Activated naive CD4-positive, alpha-beta T cell (primary cell): Measurements from ENCODE around the gene PPP3CA.

Experiments
- DNase-seq, 4 experiments: peaks; one replicate each; lab custom pipeline; 2025; lab: John Stamatoyannopoulos, UW

PPP3CA gene

DNA sequence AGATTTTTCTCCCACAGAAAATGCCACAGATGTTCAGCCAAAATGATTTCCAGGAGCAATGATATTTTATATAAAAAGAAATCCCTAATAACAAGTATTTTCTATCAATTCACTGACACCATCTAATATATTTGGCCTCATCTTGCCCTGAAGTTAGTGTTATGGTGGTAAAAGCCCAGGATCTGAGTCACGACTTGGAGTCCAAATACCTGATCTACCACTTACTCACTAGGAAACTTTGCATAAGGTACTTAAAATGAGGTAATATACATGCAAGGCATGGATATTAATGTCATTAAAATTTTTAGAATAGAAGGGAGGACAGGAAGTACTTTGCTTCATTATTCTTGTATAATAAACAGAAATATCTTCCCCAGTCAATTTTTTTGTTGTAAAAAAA is 16.3 kb downstream of the PPP3CA start:
- DNase-seq, result no peak

DNA sequence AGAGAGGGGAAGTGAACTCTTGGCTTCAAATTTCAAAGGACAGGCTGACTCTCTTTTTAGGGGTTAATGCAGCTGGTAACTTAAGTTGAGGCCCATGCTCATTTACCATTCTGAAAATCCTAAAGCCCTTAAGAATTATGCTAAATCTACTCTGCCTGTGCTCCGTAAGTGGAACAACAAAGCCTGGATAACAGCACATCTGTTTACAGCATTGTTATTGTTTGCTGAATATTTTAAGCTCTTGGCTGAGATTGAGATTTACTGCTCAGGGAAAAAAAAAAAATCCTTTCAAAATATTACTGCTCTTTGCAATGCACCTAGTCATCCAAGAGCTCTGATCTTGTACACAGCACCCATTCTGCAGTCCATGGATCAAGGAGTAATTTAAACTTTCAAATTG is 17.7 kb downstream of the PPP3CA start:
- no peak for DNase-seq

DNA sequence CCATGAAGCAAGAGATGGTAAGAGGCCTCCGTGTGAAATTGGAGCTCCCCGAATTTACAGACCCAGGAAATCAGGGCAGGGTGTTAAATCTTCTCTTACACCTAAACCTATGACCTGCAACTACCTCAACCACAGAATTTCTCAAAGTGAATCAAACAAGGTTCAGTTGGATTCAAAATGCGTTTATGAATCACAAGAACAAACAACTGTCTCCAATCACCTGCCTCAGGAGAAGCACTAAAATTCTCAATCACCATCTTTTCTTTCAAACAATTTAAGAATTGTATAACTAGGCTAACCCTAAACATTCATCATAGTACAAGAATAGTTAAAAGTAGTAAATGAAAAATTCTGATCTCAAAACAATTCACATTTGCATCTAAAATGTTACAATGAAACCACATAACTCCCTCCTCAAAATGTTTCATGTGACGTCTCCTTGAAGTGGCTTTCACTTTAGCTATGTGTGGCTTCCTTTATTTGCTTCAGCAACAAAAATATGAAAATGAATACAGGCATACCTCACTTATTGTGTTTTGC is 19.2 kb downstream of the PPP3CA start:
- DNase-seq, result no peak

DNA sequence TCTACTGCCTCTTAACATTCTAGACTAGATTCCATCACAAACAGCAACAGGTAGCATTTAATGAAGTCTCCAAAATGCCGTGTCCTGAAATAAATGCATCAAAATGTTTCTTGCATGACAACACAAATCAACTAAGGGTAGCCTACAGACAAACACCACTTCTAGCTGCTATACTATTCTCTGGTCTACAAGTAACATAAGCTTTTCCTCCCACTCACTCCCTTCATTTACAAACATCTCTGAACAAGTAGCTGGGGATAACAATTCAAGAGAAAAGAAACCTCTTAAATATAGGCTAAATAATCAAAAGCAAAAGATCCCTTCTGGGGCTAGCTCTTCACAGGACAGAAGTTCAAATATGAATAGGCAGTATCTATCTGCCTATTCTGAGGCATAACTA is 20.8 kb downstream of the PPP3CA start:
- no peak for DNase-seq

DNA sequence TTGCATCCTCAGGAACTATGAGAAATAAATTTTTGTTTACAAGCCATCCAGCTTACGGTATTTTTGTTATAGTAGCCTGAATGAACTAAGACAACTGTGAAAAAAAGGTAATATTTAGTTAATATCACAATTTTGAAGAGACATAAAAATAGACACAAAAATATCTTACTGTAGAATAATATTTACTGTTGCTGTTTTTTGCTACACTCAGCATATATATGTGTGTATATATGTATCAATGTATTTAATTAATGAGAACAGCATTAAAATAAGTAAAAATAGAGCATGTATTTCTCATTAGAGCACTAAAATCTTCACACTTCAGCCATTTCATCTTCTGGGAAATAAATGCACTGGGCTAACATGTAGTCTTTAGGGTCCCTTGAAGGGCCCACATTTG is 24.6 kb downstream of the PPP3CA start:
- no peak for DNase-seq

DNA sequence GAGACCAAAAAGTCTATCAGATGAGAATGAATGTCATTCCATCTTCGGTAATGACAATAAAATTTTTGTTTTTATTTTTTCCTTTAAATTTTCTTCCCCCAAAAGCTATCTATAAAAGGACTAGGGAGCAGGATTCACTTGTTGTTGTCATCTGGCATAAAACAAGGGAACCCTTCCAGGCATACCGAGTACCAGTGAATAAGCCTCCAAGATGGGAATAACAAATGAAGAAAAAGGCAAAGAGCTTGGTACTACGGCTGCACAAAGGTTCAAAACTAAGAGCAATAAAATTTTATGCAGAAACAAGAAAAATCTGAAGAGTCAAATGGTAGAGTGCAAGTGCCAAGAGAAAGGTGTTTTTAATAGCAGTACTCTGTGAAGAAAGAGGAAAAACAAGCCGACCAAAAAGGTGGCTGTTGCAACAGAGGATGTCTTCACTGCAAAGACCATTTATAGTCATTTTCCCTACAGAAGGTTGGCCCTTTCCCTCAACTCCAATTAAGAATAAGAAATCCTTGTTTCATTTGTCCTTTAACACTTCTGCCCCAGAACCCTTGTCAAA is 25.8 kb downstream of the PPP3CA start:
- no peak for DNase-seq

DNA sequence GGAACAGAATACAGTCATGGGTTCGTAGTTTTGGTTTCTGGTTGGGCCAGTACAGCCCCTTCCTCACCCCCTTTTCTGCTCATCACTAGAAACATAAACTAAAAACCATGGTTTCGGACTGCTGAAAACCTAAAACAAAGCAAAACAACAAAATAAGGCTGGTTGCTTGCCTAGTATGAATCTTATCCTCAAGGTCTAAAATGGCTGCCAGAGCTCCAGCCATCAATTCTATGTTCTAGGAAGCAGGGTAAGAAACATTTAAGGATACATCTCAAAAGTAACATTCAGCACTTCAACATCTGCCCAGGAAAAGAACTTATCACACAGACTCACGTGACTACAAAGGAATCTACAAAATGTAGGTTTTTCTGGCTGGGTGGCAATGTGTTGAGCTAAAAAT is 31.5 kb downstream of the PPP3CA start:
- no peak for DNase-seq

DNA sequence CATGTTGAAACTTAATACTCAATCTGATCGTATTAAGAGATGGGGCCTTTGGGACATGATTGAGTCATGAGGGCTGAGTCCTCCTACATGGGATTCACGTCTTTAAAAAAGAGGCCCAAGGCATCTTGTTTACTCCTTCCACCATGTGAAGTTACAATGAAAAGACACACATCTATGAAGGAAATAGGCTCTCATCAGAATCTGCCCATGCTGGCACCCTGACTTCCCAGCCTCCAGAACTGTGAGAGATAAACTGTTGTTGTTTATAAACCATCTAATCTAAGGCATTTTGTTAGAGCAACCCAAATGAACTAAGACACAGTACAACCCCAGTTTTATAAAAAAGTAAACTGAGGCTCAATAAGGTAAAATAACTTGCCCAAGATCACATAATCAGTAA is 32.3 kb downstream of the PPP3CA start:
- DNase-seq, result no peak

DNA sequence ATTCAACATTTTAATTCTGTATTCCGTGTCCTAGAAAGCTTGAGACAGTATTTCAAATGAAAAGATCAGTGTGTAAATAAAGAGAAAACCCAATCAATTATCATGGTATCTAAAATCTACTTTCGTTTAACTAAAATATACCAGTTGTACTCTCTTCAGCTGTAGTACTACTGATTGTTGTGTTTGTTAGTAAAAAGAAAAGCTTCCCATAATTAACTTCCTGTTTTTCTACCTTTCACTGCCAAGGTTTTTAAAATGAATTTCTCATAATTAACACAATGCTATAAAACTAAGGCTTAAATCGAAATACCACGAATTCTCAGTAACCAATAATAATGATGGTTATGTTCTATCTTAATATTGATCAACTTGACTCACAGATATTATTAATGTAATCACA is 37.4 kb downstream of the PPP3CA start:
- no peak for DNase-seq

DNA sequence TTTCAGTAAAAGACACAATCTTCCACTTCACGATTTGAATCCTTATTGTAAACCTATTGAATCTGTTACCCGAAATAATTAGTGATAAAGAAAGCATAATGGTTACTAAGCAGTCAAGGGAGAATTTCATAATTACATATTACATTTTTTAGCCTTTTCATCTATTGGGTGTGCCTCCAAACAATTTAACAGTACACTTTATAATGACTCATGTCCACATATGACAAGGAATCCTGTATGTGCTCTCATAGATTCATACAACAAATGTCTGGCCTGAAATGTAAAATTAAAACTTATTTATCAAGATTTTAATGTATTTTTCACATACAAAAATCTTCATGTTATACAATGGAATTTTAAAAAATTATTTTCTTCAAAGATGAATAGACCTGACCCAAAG is 39.4 kb downstream of the PPP3CA start:
- no peak for DNase-seq

DNA sequence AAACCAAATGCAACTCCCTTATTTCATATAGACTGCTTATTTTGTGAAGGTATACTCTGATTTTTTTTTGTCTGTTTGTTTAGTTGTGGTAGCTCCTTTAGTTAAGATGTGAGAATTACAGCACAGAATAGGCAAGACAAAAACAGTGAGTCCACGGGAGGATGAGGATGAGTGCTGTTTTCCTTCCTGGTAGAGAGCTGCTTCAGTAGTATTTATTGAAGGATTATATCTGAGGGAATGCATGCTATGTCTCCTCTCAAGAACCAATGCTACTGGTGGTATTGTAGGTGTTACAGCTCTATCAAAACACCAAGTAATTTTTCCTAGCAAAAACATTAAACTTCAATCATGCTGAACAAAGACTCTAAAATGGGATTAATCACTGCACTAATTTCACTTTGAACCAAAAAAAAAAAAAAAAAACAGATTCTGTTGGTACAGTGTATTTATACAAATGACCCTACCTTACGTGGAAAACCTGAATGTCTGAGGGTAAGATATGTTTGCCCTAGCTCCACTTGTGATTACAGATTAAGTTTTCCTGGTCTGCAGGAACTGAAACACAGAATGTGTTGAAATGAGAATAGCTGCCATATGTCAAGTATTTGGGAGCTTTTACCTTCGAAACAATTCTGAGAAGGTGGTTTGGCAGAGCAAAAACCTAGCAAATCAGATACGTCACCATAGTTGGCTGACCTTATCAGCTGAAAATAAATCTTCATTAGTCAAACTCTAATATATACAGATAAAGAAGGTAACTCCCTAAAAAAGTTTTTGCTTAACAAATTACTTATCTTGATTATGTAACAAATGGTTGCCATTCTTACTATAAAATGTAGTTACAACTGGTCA is 40.3 kb downstream of the PPP3CA start:
- DNase-seq, result no peak

DNA sequence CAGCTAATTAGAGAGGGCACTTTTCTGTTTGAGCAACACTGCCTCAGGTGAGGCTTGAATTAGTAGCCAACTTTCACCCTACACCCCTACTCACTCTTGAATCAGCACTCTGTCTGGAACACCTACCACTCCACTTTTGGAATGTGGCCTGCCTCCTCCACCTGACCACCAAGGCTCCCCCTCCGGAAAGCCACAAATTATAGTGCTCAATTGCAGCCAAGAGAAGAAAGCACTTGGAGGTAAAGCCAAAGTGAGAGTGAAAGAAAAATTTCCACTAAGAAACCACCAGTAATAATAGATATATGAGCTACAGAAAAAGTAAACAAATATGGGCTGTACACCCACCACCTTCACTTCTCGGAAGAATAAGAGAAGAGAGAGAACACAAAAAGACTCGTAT is 41.1 kb downstream of the PPP3CA start:
- DNase-seq, result no peak

DNA sequence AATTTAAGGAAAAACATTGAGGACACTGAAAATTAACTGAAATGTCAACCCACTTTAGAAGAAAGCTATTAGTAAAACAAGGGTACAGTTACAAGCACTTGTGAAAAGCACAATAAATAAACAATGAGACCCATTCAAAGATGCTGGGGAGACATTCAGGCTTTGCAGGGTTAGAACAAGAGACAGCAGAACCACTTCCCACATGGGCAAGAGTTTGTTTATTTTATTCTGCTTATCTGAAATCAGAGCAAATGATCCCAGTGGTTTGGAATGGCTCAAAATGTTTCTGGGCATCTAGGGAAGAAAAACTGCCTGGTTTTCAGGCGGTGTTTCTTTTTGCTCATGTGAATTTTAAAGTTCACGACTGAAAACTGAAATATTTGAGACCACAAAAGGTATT is 42.4 kb downstream of the PPP3CA start:
- DNase-seq, result no peak

DNA sequence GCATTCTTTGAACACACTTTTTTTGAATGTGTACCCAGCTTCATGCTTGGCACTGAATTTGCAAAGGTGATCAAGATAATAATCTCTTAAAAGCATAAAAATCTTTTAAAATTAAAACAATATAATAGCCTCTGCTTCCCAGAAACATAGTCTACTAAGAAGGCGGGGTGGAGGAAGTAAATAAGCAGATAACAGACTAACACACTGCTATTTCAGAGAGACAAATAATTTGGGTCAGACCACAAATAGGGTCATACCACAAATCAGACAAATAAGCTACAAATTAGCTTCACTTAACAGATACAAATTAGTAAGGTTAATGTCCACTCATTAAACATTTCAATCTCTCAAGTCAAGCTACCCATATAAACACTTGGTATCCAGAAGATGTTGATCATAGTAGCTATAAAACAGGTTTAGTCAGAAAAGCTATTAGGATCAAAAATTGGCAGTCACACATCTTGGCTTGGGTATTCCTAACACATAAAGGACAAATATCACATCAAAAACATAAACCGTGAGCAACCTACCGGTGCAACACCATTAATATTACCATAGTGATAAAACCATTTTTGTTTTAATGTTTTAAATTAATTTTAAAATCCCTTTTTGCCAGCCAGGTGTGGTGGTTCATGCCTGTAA is 47.3 kb downstream of the PPP3CA start:
- no peak for DNase-seq

DNA sequence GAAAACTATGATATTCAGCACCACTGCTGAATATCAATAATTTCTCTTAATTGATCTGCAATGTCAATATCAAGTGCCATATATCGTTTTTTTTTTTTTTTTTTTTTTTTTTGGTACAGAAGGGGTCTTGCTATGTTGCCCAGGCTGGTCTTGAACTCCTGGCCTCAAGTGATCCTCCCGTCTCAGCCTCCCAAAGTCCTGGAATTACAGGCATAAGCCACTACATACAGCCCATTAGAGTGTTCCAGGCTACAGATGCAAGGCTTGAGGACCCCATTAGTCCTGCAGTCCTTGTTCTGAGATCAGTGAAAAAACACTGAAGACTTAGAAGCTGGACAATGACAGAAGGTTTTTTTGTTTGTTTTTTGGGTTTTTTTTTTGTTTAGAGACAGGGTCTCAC is 48.3 kb downstream of the PPP3CA start:
- no peak for DNase-seq

DNA sequence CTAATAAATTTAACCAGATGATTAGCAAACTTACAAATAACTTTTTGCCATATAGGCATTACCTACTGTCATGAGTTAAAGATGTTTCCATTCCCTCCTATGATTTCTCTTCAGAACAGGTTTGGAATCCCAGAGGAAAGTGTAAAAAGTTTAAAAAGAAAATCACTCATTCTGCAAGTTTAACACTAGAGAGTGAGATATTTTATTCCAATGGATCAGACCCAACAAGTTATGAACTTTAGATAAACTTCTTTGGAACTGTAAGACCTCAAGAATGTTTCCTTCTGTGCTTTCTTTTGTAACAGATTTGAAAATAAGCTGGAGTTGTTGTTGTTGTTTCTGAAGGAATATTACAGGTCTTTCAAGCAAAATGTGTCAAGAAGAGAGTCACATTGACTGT is 51.6 kb downstream of the PPP3CA start:
- DNase-seq, result no peak

DNA sequence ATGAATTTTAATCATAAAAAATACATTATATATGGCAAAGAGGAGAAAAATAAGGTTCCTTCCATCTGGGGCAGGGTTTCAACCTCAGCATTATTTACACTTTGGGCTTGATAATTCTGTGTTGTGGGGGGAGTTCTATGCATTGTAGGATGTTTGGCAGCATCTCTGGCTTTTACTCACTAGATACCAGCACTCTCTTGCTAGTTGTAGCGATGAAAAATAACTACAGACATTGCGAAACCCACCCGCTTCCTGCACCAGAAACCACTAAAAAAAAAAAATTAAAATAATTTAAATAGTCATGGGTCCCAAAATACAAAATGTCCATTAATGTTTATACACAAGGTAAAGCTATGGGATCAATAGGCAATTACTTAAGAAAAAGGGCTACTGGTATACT is 52.7 kb downstream of the PPP3CA start:
- no peak for DNase-seq

DNA sequence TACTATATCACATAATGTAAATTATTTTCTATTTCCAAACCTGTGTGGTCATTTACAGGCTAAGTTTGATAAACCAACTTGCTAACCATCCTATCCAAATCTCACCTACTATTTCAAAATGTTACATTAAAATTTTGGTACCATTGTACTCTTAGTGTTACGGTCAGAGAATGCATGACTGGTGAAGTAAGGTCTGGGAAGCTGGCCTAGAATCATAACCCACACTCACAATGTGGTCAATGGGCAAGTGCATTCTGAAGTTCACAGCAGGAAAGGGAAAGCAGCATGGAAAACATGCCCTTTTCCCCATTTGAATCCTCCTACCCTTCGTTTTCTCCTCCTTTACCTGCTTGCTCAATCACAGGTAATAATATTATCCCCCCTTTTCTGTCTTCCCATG is 54.4 kb downstream of the PPP3CA start:
- DNase-seq, result no peak

DNA sequence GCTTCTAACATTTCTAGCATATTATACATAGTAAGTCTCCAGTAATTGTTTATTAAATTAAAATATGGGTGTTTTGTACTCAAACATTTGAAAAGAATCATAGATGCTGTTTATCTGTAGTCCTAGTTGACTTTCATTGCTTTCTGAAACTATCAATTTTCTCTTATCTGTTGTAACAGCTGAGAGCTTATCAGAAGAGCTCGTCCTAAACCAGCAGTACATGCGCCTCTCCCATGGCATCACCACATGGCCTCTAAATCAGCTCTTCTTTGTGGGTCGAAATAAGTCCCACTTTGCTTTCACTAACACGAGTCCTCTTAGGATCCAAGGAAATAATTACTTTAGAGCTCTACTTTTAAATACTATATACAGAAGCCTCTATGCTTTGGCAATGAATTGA is 55.1 kb downstream of the PPP3CA start:
- DNase-seq, result no peak

DNA sequence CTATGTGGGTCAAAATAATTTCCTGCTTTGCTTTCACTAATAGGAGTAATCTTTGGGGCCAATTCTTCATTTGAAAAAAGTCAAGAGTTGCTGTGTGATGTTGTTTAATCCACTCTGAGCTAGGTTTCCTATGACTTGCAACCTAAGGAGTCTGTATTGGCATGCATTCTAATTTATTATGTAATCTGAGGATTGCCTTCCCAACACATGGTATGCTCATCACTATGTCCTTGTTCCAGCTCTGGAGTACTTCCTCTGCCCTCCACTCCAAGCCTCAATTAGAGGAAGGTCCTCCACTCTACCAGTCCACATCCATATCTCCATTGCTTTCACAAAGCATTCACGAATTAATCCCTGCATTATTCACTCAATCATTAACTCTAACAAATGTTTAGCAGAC is 56.1 kb downstream of the PPP3CA start:
- no peak for DNase-seq

DNA sequence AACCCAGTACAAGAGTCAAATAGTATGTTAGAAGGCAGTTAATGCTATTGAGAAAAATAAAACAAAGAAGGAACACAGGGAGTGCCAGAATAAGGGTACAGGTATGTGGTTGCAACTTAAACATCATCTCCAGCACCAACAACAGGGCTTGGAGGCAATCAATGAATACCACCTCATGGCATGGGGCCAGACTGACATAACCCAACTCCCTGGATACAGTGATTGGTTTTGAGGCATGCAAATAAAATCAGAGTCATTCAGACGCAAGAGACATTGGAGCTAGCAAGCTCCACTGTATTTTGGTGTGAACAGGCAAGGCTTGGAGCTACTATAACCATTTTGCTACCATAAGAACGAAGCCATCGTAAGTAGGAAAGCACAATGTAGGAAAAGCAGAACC is 56.7 kb downstream of the PPP3CA start:
- DNase-seq, result no peak

DNA sequence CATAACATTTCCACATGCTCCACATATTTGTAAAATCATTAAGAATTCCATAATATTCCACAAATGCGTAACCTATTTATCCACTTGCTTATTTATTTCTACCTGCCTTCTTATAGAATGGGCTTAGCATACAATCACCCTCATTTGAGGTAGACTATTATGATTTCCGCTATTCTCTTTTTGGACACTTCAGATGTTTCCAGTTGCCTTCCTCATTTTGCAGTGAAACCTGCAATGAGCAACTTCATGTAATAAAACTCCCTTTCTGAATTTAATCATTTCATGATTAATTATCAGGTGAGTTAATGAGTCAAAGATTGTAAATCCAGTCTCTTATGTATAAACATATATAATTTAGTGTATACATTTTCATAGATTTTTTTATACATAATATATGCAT is 58.0 kb downstream of the PPP3CA start:
- DNase-seq, result no peak
